ENCODE data around the gene IDI2. TPM values are rescaled to one million over a fixed set of nuclear protein-coding genes. Genes with fewer than 3 reads are reported as not detected.

The IDI2 gene
- total RNA-seq, 2 donors from 2014 or later = not detected

GRCh38 chr10:996031-996430, 29.6 kb downstream of the IDI2 start:
- TF ChIP-seq, protein P1, sequence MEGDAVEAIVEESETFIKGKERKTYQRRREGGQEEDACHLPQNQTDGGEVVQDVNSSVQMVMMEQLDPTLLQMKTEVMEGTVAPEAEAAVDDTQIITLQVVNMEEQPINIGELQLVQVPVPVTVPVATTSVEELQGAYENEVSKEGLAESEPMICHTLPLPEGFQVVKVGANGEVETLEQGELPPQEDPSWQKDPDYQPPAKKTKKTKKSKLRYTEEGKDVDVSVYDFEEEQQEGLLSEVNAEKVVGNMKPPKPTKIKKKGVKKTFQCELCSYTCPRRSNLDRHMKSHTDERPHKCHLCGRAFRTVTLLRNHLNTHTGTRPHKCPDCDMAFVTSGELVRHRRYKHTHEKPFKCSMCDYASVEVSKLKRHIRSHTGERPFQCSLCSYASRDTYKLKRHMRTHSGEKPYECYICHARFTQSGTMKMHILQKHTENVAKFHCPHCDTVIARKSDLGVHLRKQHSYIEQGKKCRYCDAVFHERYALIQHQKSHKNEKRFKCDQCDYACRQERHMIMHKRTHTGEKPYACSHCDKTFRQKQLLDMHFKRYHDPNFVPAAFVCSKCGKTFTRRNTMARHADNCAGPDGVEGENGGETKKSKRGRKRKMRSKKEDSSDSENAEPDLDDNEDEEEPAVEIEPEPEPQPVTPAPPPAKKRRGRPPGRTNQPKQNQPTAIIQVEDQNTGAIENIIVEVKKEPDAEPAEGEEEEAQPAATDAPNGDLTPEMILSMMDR (IDR thresholded peaks at IDR 0.05) = no peak
- Histone ChIP-seq H3K9ac (ENCODE audit: low read depth in 2 of 2, low read length in 2 of 2) (no peak overlapping the region), H3K27me3 (no peaks in the 10 kb centered on the region), H3K27ac (no peak overlapping the region), H3K4me3 (no peak overlapping the region), H3K4me1 (no peaks in the 10 kb centered on the region), H3K9me3 (no peaks in the 10 kb centered on the region), H3K36me3 (peaks cover 30% of the 10 kb centered on the region)
- no peak for DNase-seq
- intact Hi-C loops (cut with DNase I) = no loop called here

GRCh38 chr10:995559-995926, 30.1 kb downstream of the IDI2 start:
- H3K27ac ChIP-seq = no peak overlapping the region
- H3K27me3 ChIP-seq = no peaks in the 10 kb centered on the region
- H3K4me3 ChIP-seq = no peak overlapping the region
- no peaks in the 10 kb centered on the region for H3K9me3 ChIP-seq
- no peaks in the 10 kb centered on the region for H3K4me1 ChIP-seq
- DNase-seq = no peak
- TF ChIP-seq, protein P1 (IDR thresholded peaks at IDR 0.05) = no peak
- H3K36me3 ChIP-seq = peaks cover 25% of the 10 kb centered on the region
- intact Hi-C loops (cut with DNase I) = no loop called here
- no peak overlapping the region for H3K9ac ChIP-seq (ENCODE audit: low read depth in 2 of 2, low read length in 2 of 2)

DNA sequence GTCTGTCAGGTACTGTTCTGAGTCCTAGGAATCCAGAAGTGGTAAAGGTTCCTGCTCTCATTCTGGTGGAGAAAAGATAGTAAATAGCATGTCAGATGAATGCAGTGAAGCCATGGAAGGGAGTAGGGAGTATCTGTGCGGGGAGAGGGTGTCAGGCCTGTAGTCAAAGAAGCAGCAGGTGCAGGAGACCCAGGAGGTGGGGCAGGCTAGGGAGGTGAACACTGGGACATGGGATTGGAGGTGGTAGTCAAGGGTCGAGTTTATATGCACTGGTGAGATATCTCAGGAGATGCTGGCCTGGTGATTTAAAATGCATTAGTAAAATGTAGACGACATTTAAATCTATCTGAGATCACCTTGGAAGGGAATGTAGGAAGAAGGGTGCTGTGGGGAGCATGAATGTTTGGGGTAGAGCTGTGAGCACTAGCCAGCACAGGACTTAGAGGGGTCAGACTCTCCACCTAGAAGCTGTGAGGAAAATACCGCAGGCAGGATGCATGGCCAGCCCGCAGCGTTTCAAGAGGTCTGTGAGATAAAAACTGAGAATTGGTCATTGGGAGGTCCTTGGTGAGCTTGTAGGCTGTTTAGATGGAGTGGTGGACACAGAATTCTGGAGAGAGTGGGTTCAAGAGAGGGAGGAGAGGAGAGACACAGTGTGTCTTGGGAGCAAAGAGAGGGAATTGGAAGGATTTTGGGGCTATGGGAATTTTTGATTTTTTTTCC, 30.7 kb downstream of the IDI2 start:
- Histone ChIP-seq H3K27ac (no peak overlapping the region), H3K36me3 (peaks cover 22% of the 10 kb centered on the region), H3K4me3 (no peak overlapping the region), H3K9me3 (no peaks in the 10 kb centered on the region), H3K4me1 (no peaks in the 10 kb centered on the region), H3K9ac (ENCODE audit: low read depth in 2 of 2, low read length in 2 of 2) (no peak overlapping the region), H3K27me3 (no peaks in the 10 kb centered on the region)
- intact Hi-C loops (cut with DNase I) = no loop called here
- TF ChIP-seq, protein P1 (IDR thresholded peaks at IDR 0.05) = no peak
- DNase-seq = no peak

- intact Hi-C loops (cut with DNase I) = no loop called here
- H3K9me3 ChIP-seq = no peaks in the 10 kb centered on the region
- H3K9ac ChIP-seq (ENCODE audit: low read depth in 2 of 2, low read length in 2 of 2) = no peak overlapping the region
- H3K27me3 ChIP-seq = no peaks in the 10 kb centered on the region
- no peak overlapping the region for H3K4me3 ChIP-seq
- DNase-seq = no peak
- H3K4me1 ChIP-seq = peaks cover 6% of the 10 kb centered on the region
- no peak overlapping the region for H3K27ac ChIP-seq
- TF ChIP-seq, protein P1 (IDR thresholded peaks at IDR 0.05) = no peak
- H3K36me3 ChIP-seq = peaks cover 16% of the 10 kb centered on the region
Observed at GRCh38 chr10:992871-993270, 32.8 kb downstream of the IDI2 start.

GRCh38 chr10:992467-992866, 33.2 kb downstream of the IDI2 start:
- Histone ChIP-seq H3K9me3 (no peaks in the 10 kb centered on the region), H3K27ac (no peak overlapping the region), H3K9ac (ENCODE audit: low read depth in 2 of 2, low read length in 2 of 2) (no peak overlapping the region), H3K4me1 (peaks cover 7% of the 10 kb centered on the region), H3K36me3 (peaks cover 15% of the 10 kb centered on the region), H3K27me3 (no peaks in the 10 kb centered on the region), H3K4me3 (no peak overlapping the region)
- TF ChIP-seq, protein P1 (IDR thresholded peaks at IDR 0.05) = no peak
- intact Hi-C loops (cut with DNase I) = no loop called here
- DNase-seq = no peak

All from colonic mucosa (tissue), 4 donors.